HEK293 (cell line): ENCODE measurements around the gene NGB.

ENCODE experiments used
- BCL11A ChIP-seq: fragments of 450-650 bp; formaldehyde crosslinking; IDR thresholded peaks from 2 replicates; pipeline ENCODE4 v1.5.1; 2016; ENCODE audit warnings: low read depth, missing biosample characterization, missing genetic modification characterization
- CTCF ChIP-seq: fragments of 450-650 bp; formaldehyde crosslinking; IDR thresholded peaks from 2 replicates; pipeline ENCODE4 v1.5.1; 2016; ENCODE audit warnings: missing biosample characterization, missing genetic modification characterization
- MYNN ChIP-seq: fragments of 450-650 bp; formaldehyde crosslinking; IDR thresholded peaks from 2 replicates; pipeline ENCODE4 v1.5.1; 2016; ENCODE audit warnings: missing biosample characterization, missing genetic modification characterization, borderline replicate concordance
- OSR2 ChIP-seq: fragments of 450-650 bp; formaldehyde crosslinking; IDR thresholded peaks from 2 replicates; pipeline ENCODE4 v1.5.1; 2016; ENCODE audit warnings: missing biosample characterization, missing genetic modification characterization
- YY1 ChIP-seq: fragments of 450-650 bp; formaldehyde crosslinking; IDR thresholded peaks from 2 replicates; pipeline ENCODE4 v1.5.1; 2018; ENCODE audit warnings: missing biosample characterization, missing genetic modification characterization
- ZNF202 ChIP-seq: fragments of 450-650 bp; formaldehyde crosslinking; IDR thresholded peaks from 2 replicates; pipeline ENCODE4 v1.5.1; 2016; ENCODE audit warnings: missing biosample characterization, missing genetic modification characterization, borderline replicate concordance
- ZNF274 ChIP-seq, 2 experiments: fragments of 200-500 bp in 1 of 2; fragments of 450-650 bp in 1 of 2; sonication (Bioruptor generic) in 1 of 2; formaldehyde crosslinking in 1 of 2; IDR thresholded peaks; 2 replicates each; pipeline versions ENCODE4 v1.5.1 to v1.6.1; 2014 to 2016; ENCODE audit warnings: borderline replicate concordance in 1 of 2, inconsistent platforms in 1 of 2, low read length in 1 of 2, missing biosample characterization in 1 of 2, missing genetic modification characterization in 1 of 2
- ZNF433 ChIP-seq: fragments of 450-650 bp; formaldehyde crosslinking; IDR thresholded peaks from 2 replicates; pipeline ENCODE4 v1.5.1; 2016; ENCODE audit warnings: missing biosample characterization, missing genetic modification characterization, low read depth
- ZNF48 ChIP-seq: fragments of 450-650 bp; formaldehyde crosslinking; IDR thresholded peaks from 2 replicates; pipeline ENCODE4 v1.5.1; 2016; ENCODE audit warnings: missing biosample characterization, missing genetic modification characterization
- ZNF654 ChIP-seq: fragments of 450-650 bp; formaldehyde crosslinking; IDR thresholded peaks from 2 replicates; pipeline ENCODE4 v1.5.1; 2016; ENCODE audit warnings: low read depth, missing biosample characterization, missing genetic modification characterization

DNA sequence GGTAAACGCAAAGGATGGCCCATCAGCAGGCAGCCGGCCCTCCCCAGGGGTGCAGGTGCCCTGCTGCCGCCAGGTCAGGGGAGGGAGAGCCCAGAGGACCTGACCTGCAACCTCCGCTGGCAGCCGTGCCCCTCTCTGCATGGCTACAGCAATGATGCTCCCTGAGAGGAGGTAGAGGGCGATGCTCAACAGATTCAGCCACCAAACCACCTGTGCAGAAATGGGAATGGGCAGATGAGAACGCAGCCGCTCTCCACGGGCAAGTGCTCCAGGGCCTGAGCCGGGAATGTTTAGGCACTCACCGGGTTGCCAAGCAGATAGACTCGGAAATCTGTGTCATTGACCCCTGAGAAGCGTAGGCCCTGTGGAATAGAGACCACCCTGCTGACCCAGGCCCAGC is 8.7 kb upstream of the NGB start:
- TF ChIP-seq CTCF (tag by site-specific recombination) (no peak), YY1 (tag by site-specific recombination) (no peak), ZNF433 (tag by site-specific recombination) (no peak), OSR2 (tag by site-specific recombination) (no peak), BCL11A (no peak), ZNF48 (tag by site-specific recombination) (no peak), ZNF274 (IDR thresholded peaks at IDR 0.05; ENCODE audit: low read length) (no peak), ZNF274 (tag by site-specific recombination; IDR thresholded peaks at IDR 0.05; ENCODE audit: borderline replicate concordance) (no peak), MYNN (tag by site-specific recombination) (no peak), ZNF202 (no peak), ZNF654 (tag by site-specific recombination) (no peak)
